ENCODE data around the gene GPATCH4.
A peak's percentile ranks its signal among the peaks of the same experiment; 100 is the strongest.
"Not testable (repeated sequence)": the region's sequence is repeated elsewhere in the genome, so short reads cannot be mapped to it uniquely, and the experiment has no call there.

GPATCH4 gene

DNA sequence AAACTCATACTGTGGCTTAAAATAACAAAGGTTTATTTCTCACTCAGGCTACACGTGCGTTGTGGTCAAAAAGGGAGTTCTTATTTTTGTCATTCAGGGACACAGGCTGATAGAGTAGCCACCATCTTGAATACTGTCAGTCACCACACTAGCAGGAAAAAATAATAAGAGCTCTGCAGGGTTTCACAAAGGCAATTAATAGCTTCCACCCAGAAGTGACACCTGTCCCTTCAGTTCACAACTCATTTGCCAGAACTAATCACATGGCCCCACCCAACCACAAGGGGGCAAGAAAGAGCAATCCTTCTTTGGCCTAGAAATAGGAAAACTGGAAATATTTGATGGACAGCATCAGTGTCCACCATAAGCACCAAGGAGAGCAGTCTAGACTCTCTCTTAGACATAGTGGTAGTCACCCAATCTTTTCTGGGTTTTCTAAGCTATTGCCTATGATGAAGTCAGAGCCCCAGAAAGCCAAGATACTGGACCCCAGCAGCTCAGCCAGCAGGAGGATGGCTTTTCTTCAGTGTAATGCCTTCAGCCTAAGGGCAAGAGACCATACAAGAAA is 26.1 kb upstream of the GPATCH4 start:
- no peak for DNase-seq (ENCODE audit: low read depth in 2 of 2)

DNA sequence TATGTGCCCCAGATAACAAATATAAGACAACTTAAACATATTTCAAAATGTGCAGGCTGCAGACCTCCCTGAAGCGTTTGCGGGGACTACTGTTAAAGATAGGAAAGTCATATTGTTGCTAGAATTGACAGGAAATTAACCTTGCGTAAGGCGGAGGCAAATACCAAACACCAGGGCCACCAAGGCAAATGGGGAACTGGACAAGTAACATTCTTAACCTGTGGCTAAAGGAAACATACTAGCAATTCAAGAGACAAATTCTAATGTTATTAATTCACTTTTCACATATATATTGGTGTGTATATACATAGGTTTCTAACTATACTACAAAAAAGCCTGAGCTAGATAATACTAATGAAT is 24.8 kb upstream of the GPATCH4 start:
- no peak for DNase-seq (ENCODE audit: low read depth in 2 of 2)

DNA sequence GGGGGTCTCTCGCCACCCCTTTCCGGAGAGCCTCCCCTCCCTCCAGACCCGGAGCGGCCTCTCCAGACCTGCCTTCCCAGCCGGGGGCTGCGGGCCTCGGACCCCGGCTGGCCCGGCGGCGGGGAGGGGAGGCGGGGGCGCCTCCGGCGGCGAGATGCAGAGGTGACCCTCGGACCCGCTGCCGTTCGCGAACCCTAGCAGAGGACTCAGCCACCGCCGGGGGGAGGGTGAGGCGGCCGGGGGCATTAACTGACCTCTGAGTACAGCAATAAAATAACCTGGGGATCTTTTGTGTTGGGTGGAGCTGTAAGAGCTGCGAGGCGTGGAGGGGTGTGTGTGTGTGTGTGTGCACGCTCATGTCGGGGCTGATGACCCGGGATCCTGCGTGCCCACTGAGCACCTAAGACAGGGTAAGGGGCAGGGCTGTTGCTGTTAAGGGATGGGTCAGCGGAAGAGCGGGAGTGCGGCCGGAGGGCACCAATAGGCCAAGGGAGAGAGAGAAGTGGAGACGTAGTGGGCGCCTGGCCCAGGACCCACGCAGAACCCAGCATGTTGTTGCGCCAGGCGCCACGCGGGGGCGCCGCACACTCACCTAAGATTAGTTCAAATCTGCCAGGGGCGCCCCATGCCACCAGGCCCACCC is 24.3 kb upstream of the GPATCH4 start:
- peak; percentile 44 to 54 for DNase-seq (ENCODE audit: low read depth in 2 of 2)

DNA sequence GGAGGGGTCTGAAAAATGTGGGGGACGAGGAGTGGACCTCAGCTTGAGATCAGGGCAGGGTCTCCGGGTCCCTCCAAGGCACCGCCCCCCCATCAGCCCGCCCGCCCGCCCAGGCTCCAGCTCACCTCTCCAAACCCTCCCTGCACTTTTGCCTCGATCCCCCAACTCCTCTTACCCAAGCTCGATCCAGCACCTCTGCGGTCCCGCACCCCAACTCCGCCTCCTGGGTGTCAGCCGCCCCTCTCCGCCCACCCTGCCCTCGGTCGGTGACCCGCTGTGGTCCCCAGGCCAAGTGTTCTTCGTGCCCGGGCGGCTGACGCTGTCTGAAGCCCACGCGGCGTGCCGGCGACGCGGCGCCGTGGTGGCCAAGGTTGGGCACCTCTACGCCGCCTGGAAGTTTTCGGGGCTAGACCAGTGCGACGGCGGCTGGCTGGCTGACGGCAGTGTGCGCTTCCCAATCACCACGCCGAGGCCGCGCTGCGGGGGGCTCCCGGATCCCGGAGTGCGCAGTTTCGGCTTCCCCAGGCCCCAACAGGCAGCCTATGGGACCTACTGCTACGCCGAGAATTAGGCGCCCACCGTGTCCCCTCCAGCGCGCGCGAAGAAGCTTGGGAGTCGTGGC is 23.6 kb upstream of the GPATCH4 start:
- DNase-seq (ENCODE audit: low read depth in 2 of 2), result no peak

DNA sequence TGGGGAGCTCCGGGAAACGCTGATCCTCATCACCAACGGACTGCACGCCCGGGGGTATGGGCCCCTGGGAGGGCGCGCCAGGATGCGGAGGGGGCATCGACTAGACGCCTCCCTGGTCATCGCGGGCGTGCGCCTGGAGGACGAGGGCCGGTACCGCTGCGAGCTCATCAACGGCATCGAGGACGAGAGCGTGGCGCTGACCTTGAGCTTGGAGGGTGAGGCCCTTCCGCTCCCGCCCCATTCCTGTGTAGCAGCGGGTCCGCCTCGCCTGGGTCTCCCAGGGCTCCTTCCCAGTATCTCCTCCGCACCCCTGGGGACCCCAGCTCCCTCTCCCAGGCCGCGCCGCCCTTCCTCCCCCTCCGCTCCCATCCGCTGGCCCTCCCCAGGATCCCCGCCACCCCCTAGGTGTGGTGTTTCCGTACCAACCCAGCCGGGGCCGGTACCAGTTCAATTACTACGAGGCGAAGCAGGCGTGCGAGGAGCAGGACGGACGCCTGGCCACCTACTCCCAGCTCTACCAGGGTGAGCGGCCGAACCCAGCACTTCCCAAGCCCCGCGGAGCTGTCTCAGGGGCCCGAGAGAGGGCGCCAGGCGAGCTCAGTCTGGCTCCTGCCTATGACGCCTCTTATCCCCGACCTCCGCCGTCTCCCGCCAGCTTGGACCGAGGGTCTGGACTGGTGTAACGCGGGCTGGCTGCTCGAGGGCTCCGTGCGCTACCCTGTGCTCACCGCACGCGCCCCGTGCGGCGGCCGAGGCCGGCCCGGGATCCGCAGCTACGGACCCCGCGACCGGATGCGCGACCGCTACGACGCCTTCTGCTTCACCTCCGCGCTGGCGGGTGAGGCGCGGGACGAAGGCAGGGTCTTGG is 22.9 kb upstream of the GPATCH4 start:
- DNase-seq (ENCODE audit: low read depth in 2 of 2), result no peak

DNA sequence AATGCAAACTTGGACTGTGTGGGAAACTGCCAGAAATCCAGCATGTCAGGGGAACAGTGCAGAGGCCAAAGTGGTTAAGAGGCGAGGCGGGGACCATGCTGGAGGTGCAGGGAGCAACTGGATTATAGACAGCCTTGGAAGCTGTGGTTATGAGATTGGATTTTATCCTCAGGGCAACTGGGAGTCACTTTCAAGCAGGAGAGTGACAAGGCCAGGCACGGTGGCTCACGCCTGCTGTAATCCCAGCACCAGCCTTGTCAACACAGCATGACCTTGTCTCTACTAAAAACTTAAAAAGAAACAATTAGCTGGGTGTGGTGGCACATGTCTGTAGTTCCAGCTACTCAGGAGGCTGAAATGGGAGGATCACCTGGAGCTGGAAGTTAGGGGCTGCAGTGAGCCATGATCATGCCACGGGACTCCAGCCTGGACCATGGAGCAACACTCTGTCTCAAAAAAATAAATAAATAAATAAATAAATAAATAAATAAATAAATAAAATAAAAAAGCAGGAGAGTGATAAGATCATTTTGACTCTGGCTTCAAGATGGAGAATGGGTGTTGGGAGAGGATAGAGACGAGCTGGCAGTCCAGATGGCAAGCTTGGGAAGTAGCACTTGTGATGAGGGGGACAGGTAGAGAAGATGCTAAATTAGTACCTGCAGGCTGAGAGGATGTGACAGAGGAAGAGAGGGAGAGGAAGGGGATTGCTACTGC is 21.5 kb upstream of the GPATCH4 start:
- no peak for DNase-seq (ENCODE audit: low read depth in 2 of 2)

DNA sequence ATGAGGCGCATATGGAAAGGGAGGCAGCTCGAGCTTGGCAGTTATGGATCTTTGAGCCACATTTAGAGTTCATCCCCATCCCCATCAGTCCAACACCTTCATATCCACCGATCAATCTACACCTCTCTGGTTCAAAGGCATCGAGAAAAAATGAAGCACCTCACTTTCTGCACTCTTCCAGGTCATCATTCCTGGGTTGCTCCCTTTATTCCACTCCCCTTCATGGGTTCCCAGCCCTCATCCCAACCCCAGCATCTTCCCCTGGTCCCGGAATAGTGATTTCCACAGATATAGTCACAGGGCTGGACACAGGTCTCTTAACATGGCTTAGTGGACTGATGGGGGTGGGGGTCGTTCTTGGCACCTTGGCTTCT is 18.3 kb upstream of the GPATCH4 start:
- DNase-seq (ENCODE audit: low read depth in 2 of 2), result no peak

DNA sequence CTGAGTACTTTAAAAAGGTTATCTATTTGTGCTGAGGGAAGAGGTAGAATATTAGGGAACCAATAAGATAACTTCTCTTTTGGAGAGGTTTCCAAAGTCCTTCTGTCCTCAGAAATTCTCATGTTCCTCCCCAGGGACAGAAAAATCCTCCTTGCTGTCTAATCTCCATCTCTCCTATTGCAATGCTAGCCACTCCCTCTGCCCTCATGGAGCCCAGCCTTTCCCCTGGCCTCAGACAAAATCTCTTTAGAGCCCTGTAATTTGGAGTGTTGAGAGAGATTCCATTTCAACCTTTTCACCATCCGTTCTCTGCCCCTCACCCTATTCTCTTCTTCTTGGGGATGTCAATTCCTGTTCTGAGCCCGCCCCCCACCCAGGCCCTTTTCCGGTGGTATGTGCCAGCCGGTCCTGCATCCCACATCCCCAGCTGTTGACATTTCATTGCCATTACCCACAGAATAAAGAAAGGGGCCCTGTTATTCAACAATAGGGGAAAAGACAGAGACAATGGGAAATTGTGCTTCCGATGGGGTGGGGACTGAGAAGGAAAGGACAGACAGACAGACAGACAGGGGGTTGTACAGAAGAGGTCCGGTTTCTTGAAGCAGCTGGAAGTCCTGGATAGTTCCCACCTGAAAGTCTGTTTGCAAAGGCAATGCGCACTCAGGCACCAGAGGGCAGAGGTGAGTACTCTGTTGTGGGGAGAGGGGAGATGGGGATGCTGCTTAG is 17.7 kb upstream of the GPATCH4 start, which contains the start of gene HAPLN2:
TSS of gene HAPLN2 (plus strand) at position 563 of the 729 bp plus-strand sequence. CDS start 4,076 bp downstream, outside the sequence.
- no peak for DNase-seq (ENCODE audit: low read depth in 2 of 2)

DNA sequence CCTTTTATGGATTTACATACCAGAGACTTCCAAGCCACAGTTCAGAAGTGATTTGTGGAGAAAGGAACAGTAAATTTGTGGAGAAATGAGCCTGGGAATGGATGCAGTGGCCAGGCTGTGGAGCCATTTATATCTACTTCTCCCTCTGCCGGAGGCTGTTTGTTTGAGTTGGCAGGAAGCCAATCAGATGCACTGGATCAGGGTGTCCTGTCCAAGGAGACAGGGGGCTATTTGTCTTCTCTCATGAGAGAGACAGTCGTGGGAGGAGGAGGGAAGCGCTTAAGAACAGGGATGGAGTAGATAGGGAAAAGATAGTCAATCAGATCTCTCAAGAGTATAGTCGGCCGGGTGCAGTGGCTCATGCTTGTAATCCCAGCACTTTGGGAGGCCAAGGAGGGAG is 15.2 kb upstream of the GPATCH4 start:
- no peak for DNase-seq (ENCODE audit: low read depth in 2 of 2)

DNA sequence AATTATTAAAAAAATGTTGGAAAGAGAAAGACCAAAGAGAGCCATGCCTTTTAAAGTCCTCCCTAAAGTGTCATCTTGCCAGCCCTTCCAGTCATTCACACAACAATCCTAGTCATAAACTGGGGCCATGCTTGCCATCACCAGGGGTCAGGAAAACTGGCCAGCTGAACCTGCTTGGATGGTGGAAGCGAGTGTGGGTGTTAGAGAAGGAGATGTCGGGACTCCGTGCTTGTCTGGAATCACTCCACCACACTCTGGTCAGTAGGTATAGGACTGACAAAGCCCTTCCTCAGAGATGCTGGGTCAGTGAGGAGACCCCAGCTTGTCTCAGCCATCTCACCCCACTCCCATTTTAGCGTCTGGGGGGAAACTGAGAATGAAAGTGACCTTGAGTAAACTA is 14.7 kb upstream of the GPATCH4 start:
- no peak for DNase-seq (ENCODE audit: low read depth in 2 of 2)

DNA sequence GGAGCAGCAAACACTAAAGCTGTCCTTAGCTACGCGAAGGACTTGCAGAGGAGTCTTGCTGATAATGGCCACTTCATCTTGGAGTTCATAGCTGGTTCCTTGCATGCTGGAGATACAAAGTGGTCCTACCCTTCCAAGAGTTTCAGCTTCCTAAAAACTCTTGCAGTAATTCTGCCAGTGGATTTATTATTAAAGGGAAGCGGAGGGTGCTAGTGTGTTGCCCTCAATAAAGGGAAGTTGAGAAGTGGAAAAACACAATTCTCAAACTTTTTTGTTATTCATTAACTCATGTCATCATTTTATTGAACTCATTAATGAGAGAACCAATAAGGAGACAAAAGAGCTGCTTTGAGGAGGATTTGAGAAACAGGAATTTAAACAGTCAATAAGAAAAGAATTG is 11.4 kb upstream of the GPATCH4 start:
- no peak for DNase-seq (ENCODE audit: low read depth in 2 of 2)

DNA sequence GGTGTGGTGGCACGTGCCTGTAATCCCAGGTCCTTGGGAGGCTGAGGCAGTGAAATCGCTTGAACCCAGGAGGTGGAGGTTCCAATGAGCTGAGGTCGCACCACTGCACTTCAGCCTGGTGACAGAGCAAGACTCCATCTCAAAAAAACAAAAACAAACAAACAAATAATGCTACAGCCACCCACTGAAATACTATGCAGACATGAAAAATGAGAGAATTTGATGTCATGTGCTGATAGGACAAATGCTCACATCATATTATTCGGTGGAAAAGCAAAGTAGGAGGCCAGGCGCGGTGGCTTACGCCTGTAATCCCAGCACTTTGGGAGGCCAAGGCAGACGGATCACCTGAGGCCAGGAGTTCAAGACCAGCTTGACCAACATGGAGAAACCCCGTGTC is 8.8 kb upstream of the GPATCH4 start:
- DNase-seq (ENCODE audit: low read depth in 2 of 2), result not testable (repeated sequence)

DNA sequence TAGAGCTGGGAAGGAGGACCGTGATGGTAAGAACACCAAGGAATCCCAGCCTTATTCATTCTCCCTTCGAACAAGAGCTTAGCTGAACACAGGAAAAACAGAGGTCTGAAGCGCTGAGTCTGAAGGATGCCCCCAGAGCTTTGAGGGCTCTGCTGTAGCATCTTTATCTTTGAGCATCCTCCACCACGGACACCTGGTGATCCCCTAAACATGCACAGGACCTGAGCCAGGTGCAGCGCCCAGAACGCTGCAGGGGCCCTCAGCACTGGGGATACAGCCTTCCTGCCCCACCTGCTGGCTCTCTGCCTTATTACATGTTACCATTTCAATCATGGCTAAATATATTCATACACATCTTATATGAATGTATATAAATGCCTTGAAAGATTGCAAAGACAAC is 7.7 kb upstream of the GPATCH4 start:
- peak; percentile 39 for DNase-seq (ENCODE audit: low read depth in 2 of 2)

DNA sequence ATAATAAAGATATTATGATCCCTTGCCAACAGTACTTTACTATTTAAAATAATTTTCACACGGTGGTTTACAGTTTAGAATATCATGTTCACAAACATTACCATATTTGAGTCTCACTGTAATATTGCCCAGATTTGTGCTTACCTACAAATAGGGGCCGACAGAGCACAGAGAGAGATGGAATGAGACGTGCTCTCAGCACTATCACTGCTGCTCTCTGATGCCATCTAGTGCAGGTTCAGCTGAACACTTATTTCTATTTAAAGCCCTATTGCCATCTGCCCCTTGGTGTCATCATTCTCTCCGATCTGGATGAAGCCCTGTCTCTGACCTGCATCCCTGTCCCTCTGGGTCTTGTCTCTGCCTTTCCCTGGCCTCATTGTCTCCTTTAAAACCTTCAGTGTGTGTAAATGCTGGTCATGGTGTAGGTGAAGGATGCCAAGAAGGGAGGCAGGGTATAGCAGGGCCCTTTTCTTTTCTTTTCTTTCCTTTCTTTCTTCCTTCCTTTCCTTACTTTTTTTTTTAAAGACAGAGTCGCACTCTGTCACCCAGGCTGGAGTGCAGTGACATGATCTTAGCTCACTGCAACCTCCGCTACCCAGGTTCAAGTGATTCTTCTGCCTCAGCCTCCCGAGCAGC is 6.9 kb upstream of the GPATCH4 start:
- no peak for DNase-seq (ENCODE audit: low read depth in 2 of 2)

DNA sequence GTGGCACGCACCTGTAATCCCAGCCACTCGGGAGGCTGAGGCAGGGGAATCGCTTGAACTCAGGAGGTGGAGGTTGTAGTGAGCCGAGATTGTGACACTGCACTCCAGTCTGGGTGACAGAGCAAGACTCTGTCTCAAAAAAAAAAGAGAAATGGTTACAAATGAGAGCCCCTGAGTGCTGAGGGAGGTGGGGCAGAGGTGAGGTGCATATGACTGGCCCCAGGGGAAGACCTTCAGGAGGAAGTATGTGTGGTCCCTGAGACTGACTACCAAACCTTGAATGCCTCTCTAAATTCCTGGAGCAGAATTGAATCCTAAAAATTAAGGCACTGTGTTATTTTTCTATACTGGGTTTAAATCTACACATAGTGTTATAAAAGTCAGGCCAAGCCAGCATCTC is 6.1 kb upstream of the GPATCH4 start:
- DNase-seq (ENCODE audit: low read depth in 2 of 2), result not testable (repeated sequence)

DNA sequence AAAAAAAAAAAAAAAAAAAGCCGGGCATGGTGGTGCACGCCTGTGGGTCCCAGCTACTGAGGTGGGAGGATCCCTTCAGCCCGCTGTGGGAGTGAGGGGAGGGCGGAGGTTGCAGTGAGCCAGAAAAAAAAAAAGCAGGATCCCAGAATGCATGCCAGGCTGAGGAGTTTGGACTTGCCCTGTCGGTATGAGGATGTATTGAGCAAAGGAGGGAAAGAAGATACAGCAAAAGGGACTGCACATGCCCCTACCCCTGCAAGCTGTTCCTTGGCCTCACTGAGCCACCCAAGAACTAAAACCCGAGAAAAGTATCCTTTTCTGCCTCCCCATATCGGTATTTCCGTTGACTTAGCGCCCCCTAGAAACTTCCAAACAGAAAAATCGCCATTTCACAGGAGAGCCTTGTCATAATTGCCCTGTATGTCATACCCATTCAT is 1.3 kb upstream of the GPATCH4 start:
- DNase-seq (ENCODE audit: low read depth in 2 of 2), result no peak

DNA sequence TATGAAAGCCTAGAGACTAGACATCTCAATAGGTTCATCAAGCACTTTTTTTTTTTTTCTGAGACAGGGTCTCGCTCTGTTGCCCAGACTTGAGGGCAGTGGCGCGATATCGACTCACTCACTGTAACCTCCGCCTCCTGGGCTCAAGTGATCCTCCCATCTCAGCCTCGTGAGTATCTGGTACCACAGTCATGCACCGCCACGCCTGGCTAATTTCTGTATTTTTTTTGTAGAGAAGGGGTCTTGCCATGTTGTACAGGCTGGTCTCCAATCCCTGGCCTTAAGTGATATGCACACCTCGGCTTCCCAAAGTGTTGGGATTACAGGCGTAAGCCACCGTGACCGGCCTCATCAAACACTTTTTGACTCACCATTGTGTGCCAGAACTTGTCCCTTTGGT is 613 bp upstream of the GPATCH4 start:
- no peak for DNase-seq (ENCODE audit: low read depth in 2 of 2)

DNA sequence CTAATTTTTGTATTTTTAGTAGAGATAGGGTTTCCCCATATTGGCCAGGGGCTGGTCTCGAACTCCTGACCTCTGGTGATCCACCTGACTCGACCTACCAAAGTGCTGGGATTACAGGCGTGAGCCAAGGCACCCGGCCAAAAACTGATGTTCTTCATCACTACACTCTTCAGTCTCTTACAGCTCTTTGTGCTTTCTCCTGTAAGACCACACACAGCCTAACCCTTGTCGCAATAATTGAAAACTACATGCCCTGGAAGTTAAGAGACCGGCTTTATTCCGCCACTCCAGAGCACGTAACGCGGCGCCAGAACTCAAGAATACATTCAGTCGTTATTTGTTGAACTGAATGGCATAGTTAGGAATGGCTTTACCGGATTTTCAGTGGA is 552 bp downstream of the GPATCH4 start:
- DNase-seq (ENCODE audit: low read depth in 2 of 2), result no peak

DNA sequence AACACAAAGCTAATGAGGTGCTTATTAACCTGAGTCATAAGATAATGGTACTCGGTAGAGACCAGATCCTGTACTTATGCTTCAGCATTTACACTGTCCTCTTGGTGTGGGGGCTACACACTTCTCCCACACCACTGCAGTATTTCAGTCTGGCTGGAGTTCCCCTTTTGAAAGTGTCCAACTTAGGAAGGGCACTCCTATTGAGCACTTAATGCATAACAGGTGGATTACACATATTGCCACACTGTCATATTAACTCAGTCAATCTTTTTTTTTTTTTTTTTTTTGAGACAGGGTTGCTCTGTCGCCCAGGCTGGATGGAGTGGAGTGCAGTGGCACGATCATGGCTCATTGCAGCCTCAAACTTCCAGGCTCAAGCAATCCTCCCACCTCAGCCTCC is 1.5 kb downstream of the GPATCH4 start:
- no peak for DNase-seq (ENCODE audit: low read depth in 2 of 2)

DNA sequence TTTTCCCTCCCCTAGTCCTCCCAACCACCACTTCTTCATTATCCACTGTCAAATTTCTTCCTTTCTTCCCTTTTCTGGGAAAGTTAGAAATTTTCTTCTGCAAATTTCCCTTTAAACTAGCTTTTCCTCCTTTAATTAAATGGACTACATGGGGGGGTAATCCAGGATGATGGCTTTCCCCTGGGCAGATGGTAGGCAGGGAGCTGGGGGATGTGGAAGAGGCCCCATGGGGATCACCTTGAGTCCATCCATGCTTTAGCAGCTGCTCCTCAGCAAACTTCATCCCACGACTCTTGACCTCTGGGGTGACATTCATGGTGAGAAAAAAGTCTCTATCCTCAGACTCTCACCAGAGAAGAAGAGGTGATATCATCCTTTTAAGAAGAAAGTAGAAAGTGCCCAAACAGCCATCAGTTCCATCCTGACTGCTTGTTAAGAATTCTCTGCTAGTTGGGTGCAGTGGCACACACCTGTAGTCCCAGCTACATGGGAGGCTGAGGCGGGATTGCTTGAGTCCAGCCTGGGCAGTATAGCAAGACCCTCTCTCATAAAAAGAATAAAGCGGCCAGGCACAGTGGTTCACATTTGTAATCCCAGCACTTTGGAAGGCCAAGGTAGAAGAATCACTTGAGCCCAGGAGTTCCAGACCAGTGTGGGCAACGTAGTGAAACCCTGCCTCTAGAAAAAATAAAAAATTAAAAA is 2.4 kb downstream of the GPATCH4 start:
- DNase-seq (ENCODE audit: low read depth in 2 of 2), result no peak

All from stimulated activated CD8-positive, alpha-beta memory T cell treated with anti-CD3 and anti-CD28 coated beads, Interleukin-7, amount 100 ng/mL, for 1 hour (primary cell).